Ishikawa (cell line): ENCODE measurements around the gene DEPDC7.

Experiments used
- CREB1 ChIP-seq: IDR thresholded peaks from 2 replicates; pipeline ENCODE4 v1.6.1; 2012; ENCODE audit warnings: low read depth
- EGR1 ChIP-seq: IDR thresholded peaks from 2 replicates; pipeline ENCODE4 v1.6.1; 2012
- EP300 ChIP-seq: IDR thresholded peaks from 2 replicates; pipeline ENCODE4 v1.6.1; 2012; ENCODE audit warnings: borderline replicate concordance
- FOXM1 ChIP-seq: IDR thresholded peaks from 2 replicates; pipeline ENCODE4 v1.6.1; 2012; ENCODE audit warnings: low read depth, borderline replicate concordance
- MAX ChIP-seq: IDR thresholded peaks from 2 replicates; pipeline ENCODE4 v1.6.1; 2012
- NFIC ChIP-seq: IDR thresholded peaks from 2 replicates; pipeline ENCODE4 v1.6.1; 2012
- RAD21 ChIP-seq: IDR thresholded peaks from 2 replicates; pipeline ENCODE4 v1.6.1; 2012; ENCODE audit warnings: low read depth
- TCF12 ChIP-seq: IDR thresholded peaks from 2 replicates; pipeline ENCODE4 v1.6.1; 2012; ENCODE audit warnings: low read depth
- TEAD4 ChIP-seq: IDR thresholded peaks from 2 replicates; pipeline ENCODE4 v1.6.1; 2012
- USF1 ChIP-seq: IDR thresholded peaks from 2 replicates; pipeline ENCODE4 v1.6.1; 2012
- YY1 ChIP-seq: IDR thresholded peaks from 2 replicates; pipeline ENCODE4 v1.6.1; 2012; ENCODE audit warnings: low read depth
- ZBTB7A ChIP-seq: IDR thresholded peaks from 2 replicates; pipeline ENCODE4 v1.6.1; 2012; ENCODE audit warnings: low read depth

Gene DEPDC7

GRCh38 chr11:33068611-33069340, 53.1 kb downstream of the DEPDC7 start:
- TF ChIP-seq EGR1 (no peak), NFIC (no peak), TCF12 (no peak), CREB1 (no peak), FOXM1 (no peak), USF1 (no peak), ZBTB7A (no peak), RAD21 (no peak)

- TF ChIP-seq RAD21 (no peak), TEAD4 (no peak), TCF12 (no peak), YY1 (no peak), EP300 (no peak), MAX (no peak), ZBTB7A (no peak), NFIC (no peak), USF1 (no peak), CREB1 (no peak)
These were observed 56.8 kb downstream of the DEPDC7 start for GRCh38 chr11:33072465-33072864.
